Heart right ventricle (tissue), 16 donors: ENCODE results near the gene DNER. TPM values are rescaled to one million over a fixed set of nuclear protein-coding genes. Genes with fewer than 3 reads are reported as not detected.

ENCODE experiments used
- ATAC-seq, 8 donors: fragments of 200-7000 bp; cut with Tn5 transposase; one replicate each; pipeline ENCODE4 v1.9.1; 2020; ENCODE audit warnings: mild to moderate bottlenecking in 8 of 8, moderate library complexity in 8 of 8, moderate number of reproducible peaks in 1 of 8
- DNase-seq, 2 donors: peaks; one replicate each; pipeline ENCODE4 v3.0.0-alpha.2; 2020
- H3K27ac ChIP-seq, 10 donors: fragments of 200-600 bp; sonication (generic) in 2 of 10; one replicate each; pipeline versions ENCODE4 v1.5.0 to v1.8.0; 2020 to 2022; ENCODE audit warnings: mild to moderate bottlenecking in 3 of 10
- H3K27me3 ChIP-seq, 7 donors: fragments of 200-600 bp; one replicate each; pipeline ENCODE4 v1.8.0; 2021 to 2022; ENCODE audit warnings: mild to moderate bottlenecking in 2 of 7
- H3K36me3 ChIP-seq, 9 donors: fragments of 200-600 bp; sonication (generic) in 1 of 9; one replicate each; pipeline versions ENCODE4 v1.5.0 to v1.8.0; 2020 to 2022; ENCODE audit warnings: mild to moderate bottlenecking in 2 of 9
- H3K4me1 ChIP-seq, 9 donors: fragments of 200-600 bp; sonication (generic) in 1 of 9; one replicate each; pipeline versions ENCODE4 v1.5.0 to v1.8.0; 2020 to 2022; ENCODE audit warnings: mild to moderate bottlenecking in 4 of 9
- H3K4me3 ChIP-seq, 10 donors: fragments of 200-600 bp; sonication (generic) in 2 of 10; one replicate each; pipeline versions ENCODE4 v1.5.0 to v1.8.0; 2020 to 2022; ENCODE audit warnings: mild to moderate bottlenecking in 7 of 10, moderate library complexity in 2 of 10
- H3K9me3 ChIP-seq, 11 donors: fragments of 200-600 bp in 10 of 11; sonication (generic) in 2 of 11; one replicate each; pipeline versions ENCODE4 v1.5.0 to v1.8.0; 2013 to 2022; ENCODE audit warnings: mild to moderate bottlenecking in 2 of 11, control low read depth in 1 of 11, moderate library complexity in 1 of 11
- WGBS, 2 donors: extraction: QIAGEN DNeasy Blood & Tissue Kit; methylation state at CpG; one replicate each; pipeline ENCODE4 v1.1.7; 2013; ENCODE audit warnings: inconsistent platforms in 1 of 2; 5-methylcytosine and 5-hydroxymethylcytosine counted together
- intact Hi-C, 10 donors: fragments of 100-400 bp; cut with DNase I; formaldehyde crosslinking; loops; one replicate each; pipeline versions ENCODE4 v1.11.1 to v1.14.2; 2022
- polyA plus RNA-seq, 2 donors: library from polyadenylated mRNA; stranded (reverse); fragments of 200-250 nt; gene quantifications; one replicate each; pipeline ENCODE4 v1.2.3, GENCODE V29; 2013
- total RNA-seq, 10 donors: library from RNA; stranded (reverse); fragmentation: NEBNext Ultra II Directional in 3 of 10; extraction: Animal tissue kit (Norgen Biotek cat#: 25700) in 3 of 10; gene quantifications; one replicate each; pipeline versions ENCODE4 v1.2.1 to v1.2.4, GENCODE V29; 2021 to 2023
- TF ChIP-seq, protein P1 (sequence below), 9 donors: fragments of 200-600 bp; sonication (generic) in 2 of 9; IDR thresholded peaks; one replicate each; pipeline versions ENCODE4 v1.5.0 to v1.8.0; 2021 to 2022; ENCODE audit warnings: antibody characterized with exemption in 9 of 9, mild to moderate bottlenecking in 5 of 9, moderate library complexity in 1 of 9
- donor health status: Arrhythmogenic right ventricular cardiomyopathy.
- donor health status: ischemic (EF 13 %, LVEDD 7.1; RV severe dilation, severe dysfunction).
- donor health status: healthy with polysubstance abuse.
- donor health status: DM: no; HTN: yes; CAD: no.
- donor health status: DM: no; HTN: no; CAD: no.
- donor health status: ischemic (EF 25% LVEDD 6.9; RV normal size, moderate dysfunction).
- donor health status: ischemic (EF 25% LVEDD 5.7; RV mildly dilated, moderate dysfunction).
- donor health status: healthy.
- donor health status: DM: yes; HTN: yes; CAD: no.
- donor health status: Ischemic cardiomyopathy.
- donor health status: ischemic (EF 35%, LVEDD 5.7; RV mildly dilated, moderate dysfunction).
- donor health status: nonischemic (EF 11% LVEDD 7.7; RV severe dilation, severe dysfunction).
- donor health status: DM: yes; HTN: yes; CAD: no.
- donor health status: PGD.
- donor health status: ischemic (EF 29% LVEDD 5.4; RV normal size, mild dysfunction).
- donor health status: nonischemic (EF 23%, LVEDD 6.1; RV moderate dilation, normal function).

The DNER gene
- total and polyA plus RNA-seq, 12 donors = 0.13 to 1.8 (median 0.69) TPM; not detected in 2

DNA sequence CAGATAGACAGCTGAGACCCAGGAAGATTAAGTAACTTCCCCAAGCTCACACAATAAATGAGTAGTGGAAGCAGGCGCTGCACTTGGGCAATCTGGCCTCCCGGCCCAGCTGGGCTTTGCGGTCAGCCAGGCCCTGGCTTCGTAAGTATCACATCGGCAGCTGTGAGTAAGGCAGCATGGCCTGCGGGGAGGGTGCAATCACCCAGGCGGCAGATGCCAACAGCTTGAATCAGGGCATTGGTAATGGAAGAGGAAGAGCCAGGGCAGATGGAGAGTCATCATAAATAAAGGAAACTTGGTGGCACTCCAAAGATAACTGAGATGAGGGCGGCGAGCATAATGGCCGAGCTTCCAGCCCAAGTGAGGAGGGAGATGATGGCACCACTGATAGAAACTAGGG is 225.3 kb downstream of the DNER start:
- Histone ChIP-seq H3K9me3 (peaks cover 0 to 17% (median 0%) of the 10 kb centered on the region in 11 donors), H3K27ac (no peak overlapping the region), H3K27me3 (no peaks in the 10 kb centered on the region), H3K4me3 (no peak overlapping the region), H3K4me1 (peaks cover 0 to 6% (median 0%) of the 10 kb centered on the region in 9 donors), H3K36me3 (no peaks in the 10 kb centered on the region)
- 94 to 96% methylated on average over 10 of the region's 10 CpGs for WGBS, 2 donors
- TF ChIP-seq, protein P1, sequence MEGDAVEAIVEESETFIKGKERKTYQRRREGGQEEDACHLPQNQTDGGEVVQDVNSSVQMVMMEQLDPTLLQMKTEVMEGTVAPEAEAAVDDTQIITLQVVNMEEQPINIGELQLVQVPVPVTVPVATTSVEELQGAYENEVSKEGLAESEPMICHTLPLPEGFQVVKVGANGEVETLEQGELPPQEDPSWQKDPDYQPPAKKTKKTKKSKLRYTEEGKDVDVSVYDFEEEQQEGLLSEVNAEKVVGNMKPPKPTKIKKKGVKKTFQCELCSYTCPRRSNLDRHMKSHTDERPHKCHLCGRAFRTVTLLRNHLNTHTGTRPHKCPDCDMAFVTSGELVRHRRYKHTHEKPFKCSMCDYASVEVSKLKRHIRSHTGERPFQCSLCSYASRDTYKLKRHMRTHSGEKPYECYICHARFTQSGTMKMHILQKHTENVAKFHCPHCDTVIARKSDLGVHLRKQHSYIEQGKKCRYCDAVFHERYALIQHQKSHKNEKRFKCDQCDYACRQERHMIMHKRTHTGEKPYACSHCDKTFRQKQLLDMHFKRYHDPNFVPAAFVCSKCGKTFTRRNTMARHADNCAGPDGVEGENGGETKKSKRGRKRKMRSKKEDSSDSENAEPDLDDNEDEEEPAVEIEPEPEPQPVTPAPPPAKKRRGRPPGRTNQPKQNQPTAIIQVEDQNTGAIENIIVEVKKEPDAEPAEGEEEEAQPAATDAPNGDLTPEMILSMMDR (IDR thresholded peaks at IDR 0.05) = no peak
- DNase-seq (no peak), ATAC-seq (no peak)
- intact Hi-C loops = no loop called here

DNA sequence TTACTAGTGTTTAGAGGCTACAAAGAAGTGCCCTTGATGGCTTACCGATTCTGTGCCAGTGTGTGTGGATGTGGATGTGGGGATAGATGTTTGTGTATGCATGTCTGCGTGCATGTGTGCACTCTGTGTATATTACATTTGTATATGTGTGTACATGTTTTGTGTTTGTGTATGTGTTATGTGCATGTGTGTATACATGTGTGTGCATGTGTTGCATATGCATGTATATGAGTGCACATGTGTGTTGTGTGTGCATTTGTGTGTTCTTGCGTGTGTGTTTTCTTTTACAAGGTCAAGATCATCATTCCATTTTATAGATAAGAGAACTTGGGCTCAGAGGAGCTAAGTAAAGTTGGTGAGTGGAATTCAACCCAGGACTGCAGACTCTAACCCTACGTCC is 226.1 kb downstream of the DNER start:
- H3K27me3 ChIP-seq = no peaks in the 10 kb centered on the region
- ATAC-seq = no peak
- H3K9me3 ChIP-seq = peaks cover 0 to 17% (median 0%) of the 10 kb centered on the region in 11 donors
- H3K36me3 ChIP-seq = no peaks in the 10 kb centered on the region
- TF ChIP-seq, protein P1 (IDR thresholded peaks at IDR 0.05) = no peak
- H3K4me1 ChIP-seq = peaks cover 0 to 6% (median 0%) of the 10 kb centered on the region in 9 donors
- no peak overlapping the region for H3K27ac ChIP-seq
- DNase-seq = no peak
- 90 to 91% methylated on average over 4 of the region's 4 CpGs for WGBS, 2 donors
- intact Hi-C loops = no loop called here
- H3K4me3 ChIP-seq = no peak overlapping the region

DNA sequence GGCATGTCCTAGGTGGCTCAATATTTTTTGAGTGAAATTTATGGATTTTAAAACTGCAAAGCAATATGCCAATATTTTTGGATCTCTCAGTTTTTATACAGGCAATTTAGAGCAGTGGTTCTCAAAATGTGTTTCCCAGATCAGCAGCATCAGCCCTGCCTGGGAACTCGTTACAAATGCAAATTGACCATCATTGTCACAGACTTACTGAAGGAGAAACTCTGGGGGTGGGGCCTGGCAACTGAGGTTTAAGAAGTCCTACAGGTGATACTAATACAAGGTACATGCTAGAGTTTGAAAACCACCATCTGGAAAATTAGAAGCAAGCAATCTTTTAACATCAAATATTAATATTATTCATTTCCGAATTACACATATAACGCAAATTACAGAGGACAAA is 227.7 kb downstream of the DNER start:
- H3K4me1 ChIP-seq = peaks cover 0 to 6% (median 0%) of the 10 kb centered on the region in 9 donors
- ATAC-seq (no peak), DNase-seq (no peak)
- H3K4me3 ChIP-seq = no peak overlapping the region
- peaks cover 0 to 17% (median 0%) of the 10 kb centered on the region in 11 donors for H3K9me3 ChIP-seq
- H3K36me3 ChIP-seq = no peaks in the 10 kb centered on the region
- TF ChIP-seq, protein P1 (IDR thresholded peaks at IDR 0.05) = no peak
- no peak overlapping the region for H3K27ac ChIP-seq
- H3K27me3 ChIP-seq = no peaks in the 10 kb centered on the region
- intact Hi-C loops = no loop called here
- WGBS, 2 donors = 88 to 89% methylated on average over 3 of the region's 3 CpGs

DNA sequence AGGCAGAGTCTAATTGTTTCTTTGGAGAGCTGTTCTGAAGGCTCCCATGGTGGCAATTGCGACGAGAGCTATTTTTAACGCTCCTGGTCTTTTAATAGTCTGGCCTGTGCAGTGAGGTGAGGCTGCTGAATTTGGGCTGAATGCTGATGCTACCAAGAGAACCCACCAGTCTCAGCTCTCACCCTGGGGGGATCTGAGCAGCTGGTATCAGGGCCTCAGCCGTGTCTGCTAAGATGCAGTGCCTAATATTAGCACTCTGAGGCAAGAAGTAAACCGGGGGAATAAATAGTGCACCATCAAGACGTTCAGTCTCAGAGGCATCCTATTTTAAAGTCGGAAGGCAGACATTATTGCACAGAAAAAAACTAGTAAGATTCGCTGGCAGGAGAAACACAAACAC is 228.5 kb downstream of the DNER start:
- TF ChIP-seq, protein P1 (IDR thresholded peaks at IDR 0.05) = no peak
- DNase-seq (peak in 1 of 2 donors; percentile 8), ATAC-seq (peak; percentile 61 to 92 (median 84))
- Histone ChIP-seq H3K4me1 (peaks cover 0 to 6% (median 0%) of the 10 kb centered on the region in 9 donors), H3K27me3 (no peaks in the 10 kb centered on the region), H3K36me3 (no peaks in the 10 kb centered on the region), H3K9me3 (peaks cover 0 to 14% (median 0%) of the 10 kb centered on the region in 11 donors), H3K4me3 (no peak overlapping the region), H3K27ac (peak overlapping the region in 3 of 10 donors; percentile 3 to 45 (median 44))
- 31 to 39% methylated on average over 8 of the region's 8 CpGs for WGBS, 2 donors
- intact Hi-C loops = no loop called here
